ENCODE results near the gene NUTF2.

GRCh38 chr16:67893743-67894399 lies 47.1 kb downstream of the NUTF2 start:
- TF ChIP-seq CTCF (conservative IDR thresholded peaks at IDR 0.05), result no peak
- TF ChIP-seq ZFX (IDR thresholded peaks at IDR 0.05), result no peak
